Measurements from ENCODE around the gene NOL4L.

DNA sequence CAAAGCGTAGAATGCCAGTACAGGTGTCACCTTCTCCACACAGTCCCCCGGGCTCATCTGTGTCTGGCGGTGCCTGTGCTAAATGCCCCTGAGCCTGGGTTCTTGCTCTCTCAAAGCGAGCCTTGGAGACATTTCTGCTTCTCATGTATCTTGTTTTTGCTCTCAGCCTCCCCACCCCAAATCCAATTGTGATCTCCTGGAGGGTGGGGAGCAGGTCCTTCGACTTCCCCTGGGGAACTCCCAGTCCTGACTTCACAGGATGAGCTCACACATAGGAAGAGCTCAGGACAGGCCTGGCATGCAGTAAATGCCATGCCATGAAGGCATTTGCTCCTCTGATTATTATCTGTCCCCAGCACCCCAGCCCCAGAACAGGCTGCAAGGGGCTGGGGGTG, 58.1 kb downstream of the NOL4L start:
- TF ChIP-seq, protein P1, sequence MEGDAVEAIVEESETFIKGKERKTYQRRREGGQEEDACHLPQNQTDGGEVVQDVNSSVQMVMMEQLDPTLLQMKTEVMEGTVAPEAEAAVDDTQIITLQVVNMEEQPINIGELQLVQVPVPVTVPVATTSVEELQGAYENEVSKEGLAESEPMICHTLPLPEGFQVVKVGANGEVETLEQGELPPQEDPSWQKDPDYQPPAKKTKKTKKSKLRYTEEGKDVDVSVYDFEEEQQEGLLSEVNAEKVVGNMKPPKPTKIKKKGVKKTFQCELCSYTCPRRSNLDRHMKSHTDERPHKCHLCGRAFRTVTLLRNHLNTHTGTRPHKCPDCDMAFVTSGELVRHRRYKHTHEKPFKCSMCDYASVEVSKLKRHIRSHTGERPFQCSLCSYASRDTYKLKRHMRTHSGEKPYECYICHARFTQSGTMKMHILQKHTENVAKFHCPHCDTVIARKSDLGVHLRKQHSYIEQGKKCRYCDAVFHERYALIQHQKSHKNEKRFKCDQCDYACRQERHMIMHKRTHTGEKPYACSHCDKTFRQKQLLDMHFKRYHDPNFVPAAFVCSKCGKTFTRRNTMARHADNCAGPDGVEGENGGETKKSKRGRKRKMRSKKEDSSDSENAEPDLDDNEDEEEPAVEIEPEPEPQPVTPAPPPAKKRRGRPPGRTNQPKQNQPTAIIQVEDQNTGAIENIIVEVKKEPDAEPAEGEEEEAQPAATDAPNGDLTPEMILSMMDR (IDR thresholded peaks at IDR 0.05; ENCODE audit: insufficient read depth, low read length) = no peak
- no peak for TF ChIP-seq POLR2AphosphoS5 (IDR thresholded peaks at IDR 0.05; ENCODE audit: low read depth)

Measured in HL-60 (cell line).